GM12801 (cell line): ENCODE measurements around the gene MTTP.

Source experiments
- TF ChIP-seq, protein P1 (sequence below): IDR thresholded peaks from one replicate; pipeline ENCODE4 v1.5.1; 2011; ENCODE audit warnings: control low read depth; ENCODE audit not compliant: insufficient read length; ENCODE audit errors: extremely low read depth

The MTTP gene

DNA sequence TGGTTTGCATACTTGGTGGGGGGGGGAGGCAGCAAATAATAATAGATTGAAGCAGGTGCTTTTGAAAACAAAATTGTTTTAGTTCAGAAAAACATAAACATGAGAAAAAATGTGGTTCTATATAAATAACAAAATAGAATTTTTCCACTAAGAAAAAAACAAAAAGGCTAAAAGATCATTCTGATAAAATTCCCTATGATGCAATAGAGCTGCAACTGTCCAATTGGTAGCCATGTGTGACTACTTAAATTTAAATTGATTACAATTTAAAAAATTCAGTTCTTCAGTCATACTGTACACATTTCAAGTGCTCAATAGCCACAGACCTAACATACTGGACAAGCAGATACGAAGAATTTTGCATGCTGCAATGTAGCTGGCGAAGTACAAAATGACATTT lies 21.8 kb upstream of the MTTP start:
- TF ChIP-seq, protein P1, sequence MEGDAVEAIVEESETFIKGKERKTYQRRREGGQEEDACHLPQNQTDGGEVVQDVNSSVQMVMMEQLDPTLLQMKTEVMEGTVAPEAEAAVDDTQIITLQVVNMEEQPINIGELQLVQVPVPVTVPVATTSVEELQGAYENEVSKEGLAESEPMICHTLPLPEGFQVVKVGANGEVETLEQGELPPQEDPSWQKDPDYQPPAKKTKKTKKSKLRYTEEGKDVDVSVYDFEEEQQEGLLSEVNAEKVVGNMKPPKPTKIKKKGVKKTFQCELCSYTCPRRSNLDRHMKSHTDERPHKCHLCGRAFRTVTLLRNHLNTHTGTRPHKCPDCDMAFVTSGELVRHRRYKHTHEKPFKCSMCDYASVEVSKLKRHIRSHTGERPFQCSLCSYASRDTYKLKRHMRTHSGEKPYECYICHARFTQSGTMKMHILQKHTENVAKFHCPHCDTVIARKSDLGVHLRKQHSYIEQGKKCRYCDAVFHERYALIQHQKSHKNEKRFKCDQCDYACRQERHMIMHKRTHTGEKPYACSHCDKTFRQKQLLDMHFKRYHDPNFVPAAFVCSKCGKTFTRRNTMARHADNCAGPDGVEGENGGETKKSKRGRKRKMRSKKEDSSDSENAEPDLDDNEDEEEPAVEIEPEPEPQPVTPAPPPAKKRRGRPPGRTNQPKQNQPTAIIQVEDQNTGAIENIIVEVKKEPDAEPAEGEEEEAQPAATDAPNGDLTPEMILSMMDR, result no peak

DNA sequence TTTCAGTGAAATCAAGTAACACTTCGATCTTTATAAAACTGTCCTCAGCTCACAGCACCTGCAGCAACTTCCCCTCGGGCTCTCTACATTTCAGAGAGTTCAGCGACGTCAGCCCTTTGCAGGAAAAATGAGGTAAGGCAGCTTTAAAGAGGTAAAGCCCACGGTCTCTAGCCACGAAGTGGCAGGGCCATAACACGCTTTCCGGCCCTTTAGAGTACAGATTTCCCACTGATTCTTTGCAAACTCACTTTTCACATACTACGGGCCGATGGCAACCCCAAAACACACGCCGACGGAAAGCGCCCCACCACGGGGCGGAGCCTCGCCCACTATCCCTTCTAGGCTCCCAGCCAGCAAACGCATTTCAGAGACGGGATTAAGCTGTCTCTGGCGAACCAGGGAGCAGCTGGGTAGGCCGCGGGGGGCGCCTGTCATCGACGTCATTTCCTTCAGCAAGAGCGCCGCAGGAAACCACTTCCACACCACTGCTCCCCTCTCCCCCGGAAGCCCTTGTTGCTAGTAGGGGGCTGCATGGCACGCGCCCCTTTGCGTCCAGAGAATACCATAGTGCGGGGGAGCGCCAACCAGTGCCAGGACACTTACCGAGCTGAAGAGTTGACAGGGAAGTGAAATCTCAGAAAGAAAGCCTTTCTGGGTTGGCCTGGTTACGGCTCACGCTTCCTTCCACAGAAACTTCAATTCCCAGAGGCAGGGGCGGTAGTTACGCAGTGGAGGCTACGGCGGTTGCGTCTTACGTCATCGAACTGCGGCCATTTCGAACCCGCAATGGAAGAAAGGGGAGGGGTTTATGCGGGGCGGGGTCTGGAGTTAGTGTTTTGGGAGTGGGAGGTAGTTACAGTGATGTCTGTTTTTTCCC lies 11.1 kb upstream of the MTTP start, which contains the start of gene TRMT10A:
TRMT10A (minus strand) TSS at position 730 of the 877 bp plus-strand sequence. CDS start 4,701 bp downstream, outside the sequence.
- TF ChIP-seq, protein P1, result no peak

DNA sequence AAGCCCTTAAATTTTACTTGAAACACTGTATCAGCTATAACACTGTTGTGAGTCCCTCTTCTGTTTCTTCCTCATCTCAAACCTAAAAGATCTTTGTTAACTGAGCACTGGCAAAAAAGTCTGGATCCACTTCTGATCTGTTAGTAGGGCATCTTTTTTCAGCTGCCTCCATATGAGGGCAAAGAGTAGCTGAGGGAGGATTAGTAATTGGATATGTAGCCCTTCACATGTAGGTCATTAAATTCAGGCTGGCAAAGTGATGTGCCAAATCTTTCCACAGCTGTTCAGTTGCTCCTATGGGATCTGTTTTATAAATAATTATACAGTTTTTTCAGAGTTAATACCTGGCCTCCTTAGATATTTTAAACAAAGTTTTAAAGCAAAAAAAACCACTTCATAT lies 9.7 kb upstream of the MTTP start:
- TF ChIP-seq, protein P1, result no peak

DNA sequence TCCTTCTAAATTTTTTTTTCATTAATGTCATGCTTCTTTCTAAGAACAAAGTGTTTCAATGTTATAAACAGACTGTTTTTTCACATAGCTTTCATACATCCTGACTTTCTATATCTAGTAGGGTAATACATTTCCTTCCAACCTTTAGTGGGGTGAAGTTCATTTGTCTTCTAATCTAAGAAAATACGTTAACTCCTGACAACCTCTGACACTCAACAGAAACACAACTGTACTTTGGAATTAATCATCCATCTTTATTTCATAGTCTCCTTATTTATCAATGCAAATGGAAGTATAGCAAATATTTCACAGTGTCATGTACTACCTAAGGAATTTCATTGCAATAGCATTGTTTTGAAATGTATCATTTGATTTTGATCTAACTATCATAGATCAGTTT lies 2.7 kb upstream of the MTTP start:
- TF ChIP-seq, protein P1, result no peak

DNA sequence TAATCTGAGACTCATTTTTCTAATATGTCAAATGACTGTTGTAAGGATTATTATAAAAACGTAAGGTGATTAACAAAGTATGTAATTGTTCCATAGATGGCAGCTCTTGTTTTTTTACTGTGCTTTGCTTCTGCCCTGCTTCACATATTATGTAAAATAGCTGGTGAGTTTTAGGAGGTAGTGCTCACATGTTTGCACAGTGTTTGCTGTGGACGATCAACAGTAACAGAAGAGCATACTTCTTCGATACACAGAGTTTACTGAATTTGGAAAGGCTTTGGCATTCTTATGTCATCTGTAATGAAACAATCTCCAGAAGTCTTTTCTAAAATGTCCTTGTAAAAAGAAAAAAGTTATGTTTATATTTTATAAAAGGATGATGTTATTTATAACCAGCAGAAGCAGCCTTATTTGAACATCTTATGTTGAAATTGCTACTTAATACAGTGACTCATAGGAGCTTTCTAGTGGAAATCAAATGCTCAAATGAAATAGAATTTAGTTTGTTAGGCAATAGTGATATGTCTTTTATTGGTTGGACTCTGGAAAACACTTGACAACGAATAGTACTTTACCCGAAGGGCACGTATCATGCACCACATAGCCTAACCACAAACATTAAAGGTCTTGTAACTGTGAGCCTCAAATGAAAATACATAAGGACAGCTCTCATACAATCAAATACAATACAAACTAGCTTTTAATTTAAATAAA lies 1.9 kb upstream of the MTTP start:
- TF ChIP-seq, protein P1, result no peak

DNA sequence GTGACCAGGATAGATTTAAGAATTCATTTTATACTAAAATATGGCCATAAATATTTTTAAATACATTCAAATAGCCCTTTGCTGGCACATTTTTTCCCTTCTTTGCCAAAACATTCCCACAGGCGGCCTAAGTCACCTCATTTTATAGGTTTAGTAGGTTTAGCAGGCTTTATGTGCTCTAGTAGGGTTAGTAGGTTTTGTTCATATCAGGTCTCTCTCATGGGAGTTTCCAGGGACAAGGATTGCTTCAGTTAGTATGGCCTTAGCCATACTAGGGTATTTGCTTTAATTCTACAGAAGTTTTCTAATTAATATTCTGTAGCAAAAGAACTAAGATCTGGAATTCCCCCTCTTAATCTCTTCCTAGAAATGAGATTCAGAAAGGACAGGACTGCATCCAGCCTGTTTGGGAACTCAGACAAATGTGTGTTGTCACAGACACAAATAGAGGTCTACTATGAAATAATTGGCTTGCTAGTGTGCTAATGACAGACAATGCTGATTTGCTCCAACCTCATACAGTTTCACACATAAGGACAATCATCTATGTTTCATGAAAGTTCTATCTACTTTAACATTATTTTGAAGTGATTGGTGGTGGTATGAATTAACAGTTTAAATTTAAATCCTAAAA lies 772 bp upstream of the MTTP start:
- TF ChIP-seq, protein P1, result no peak

DNA sequence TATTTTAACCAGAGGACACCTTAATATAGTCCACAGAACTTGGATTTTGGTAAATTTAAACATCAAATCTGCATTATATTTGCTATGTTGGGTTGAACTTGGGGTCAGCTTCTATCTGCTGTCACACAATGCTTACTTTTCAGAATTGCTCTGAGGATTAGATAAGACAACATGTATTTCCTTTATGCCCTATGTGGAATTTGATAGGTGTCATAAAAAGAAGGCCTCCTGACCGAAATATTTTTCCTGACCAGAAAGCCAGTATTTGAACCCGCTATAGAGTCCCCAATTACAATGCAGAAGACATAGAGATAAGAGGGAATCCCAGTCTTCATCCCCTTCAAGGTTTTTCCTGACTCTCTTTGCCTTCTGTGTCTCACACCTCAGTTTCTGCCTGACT lies 4.1 kb downstream of the MTTP start:
- TF ChIP-seq, protein P1, result no peak
